ENCODE data around the gene PAPPA2.

Gene PAPPA2

DNA sequence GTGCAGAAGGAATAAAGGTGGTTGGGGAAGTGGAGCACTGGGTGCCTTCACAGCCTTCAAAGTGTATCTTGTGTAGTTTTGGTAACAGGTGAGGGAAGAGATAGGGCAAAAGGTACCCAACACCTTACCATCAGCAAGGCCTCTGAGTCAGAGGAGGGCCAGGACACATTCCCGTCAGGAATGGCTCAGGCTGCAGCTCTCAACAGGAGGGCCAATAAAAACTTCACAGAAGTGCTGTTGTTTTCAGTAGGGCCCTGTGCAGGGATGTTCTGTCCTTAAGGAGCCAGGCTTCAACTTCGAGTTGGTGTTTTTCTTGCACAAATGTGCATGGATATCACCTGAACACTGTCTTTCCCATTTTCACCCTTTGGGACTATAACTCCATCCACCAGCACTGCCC lies 368.2 kb downstream of the PAPPA2 start:
- TF ChIP-seq, protein P1, sequence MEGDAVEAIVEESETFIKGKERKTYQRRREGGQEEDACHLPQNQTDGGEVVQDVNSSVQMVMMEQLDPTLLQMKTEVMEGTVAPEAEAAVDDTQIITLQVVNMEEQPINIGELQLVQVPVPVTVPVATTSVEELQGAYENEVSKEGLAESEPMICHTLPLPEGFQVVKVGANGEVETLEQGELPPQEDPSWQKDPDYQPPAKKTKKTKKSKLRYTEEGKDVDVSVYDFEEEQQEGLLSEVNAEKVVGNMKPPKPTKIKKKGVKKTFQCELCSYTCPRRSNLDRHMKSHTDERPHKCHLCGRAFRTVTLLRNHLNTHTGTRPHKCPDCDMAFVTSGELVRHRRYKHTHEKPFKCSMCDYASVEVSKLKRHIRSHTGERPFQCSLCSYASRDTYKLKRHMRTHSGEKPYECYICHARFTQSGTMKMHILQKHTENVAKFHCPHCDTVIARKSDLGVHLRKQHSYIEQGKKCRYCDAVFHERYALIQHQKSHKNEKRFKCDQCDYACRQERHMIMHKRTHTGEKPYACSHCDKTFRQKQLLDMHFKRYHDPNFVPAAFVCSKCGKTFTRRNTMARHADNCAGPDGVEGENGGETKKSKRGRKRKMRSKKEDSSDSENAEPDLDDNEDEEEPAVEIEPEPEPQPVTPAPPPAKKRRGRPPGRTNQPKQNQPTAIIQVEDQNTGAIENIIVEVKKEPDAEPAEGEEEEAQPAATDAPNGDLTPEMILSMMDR (IDR thresholded peaks at IDR 0.05; ENCODE audit: borderline replicate concordance, insufficient read depth, low read depth, low read length) = no peak
- no peak overlapping the region for H3K4me3 ChIP-seq (ENCODE audit: low read depth, low read length)

DNA sequence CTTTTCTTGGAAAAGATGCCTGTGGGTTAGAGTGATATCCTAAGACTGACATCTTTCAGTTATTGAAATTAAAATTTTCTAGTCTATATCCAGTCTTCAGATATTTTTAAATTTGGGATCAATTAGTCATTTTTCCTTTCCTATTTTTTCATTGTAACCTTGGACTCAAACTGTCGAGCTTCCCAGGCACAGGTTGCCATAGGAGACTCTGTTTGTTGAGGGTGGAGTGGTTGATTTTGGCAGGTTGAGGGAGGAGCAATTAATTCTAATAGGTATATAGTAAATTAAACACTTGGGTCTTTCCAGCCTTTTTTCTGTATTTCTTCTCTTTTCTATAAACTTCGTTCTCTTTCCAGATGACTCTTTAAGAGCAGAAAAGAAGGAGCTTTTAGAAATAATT lies 374.7 kb downstream of the PAPPA2 start:
- TF ChIP-seq, protein P1 (IDR thresholded peaks at IDR 0.05; ENCODE audit: borderline replicate concordance, insufficient read depth, low read depth, low read length) = no peak

DNA sequence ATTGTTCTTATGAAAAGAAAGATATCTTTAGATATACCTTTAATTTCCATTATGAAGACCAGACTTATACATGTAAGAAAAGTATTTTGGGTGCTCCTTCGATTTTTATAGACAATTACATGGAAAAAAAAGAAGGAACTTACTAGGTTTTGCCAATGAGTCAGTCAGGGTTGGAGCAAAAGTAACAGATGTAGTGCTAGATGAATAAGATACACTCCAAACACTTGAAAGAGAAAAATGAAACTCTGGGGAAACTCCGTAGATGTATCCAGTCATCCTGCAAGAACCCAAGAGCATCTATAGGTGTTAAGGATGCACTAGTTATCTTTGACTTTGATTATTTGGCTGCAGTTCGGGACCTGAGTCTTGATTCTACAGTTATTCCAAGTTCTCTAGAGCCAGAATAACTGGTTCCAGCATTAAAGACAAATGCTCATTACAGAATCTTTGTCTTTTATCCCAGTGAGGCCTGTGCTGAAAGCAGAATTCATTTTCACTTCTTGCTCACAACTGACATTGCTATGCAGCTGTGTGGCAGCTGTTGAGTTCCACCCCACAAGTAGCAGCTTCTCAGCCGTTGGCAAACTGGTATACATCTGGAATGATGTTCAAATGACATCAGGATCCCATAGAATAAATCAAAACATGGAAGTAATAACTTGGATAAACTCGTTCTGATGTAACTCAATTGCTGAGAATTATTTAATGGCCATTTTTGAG lies 375.5 kb downstream of the PAPPA2 start:
- TF ChIP-seq, protein P1 (IDR thresholded peaks at IDR 0.05; ENCODE audit: borderline replicate concordance, insufficient read depth, low read depth, low read length) = no peak
- H3K4me3 ChIP-seq (ENCODE audit: low read depth, low read length) = no peak overlapping the region

More for the DNA sequence above, 374.7 kb downstream of the PAPPA2 start:
- H3K4me3 ChIP-seq (ENCODE audit: low read depth, low read length) = no peak overlapping the region

DNA sequence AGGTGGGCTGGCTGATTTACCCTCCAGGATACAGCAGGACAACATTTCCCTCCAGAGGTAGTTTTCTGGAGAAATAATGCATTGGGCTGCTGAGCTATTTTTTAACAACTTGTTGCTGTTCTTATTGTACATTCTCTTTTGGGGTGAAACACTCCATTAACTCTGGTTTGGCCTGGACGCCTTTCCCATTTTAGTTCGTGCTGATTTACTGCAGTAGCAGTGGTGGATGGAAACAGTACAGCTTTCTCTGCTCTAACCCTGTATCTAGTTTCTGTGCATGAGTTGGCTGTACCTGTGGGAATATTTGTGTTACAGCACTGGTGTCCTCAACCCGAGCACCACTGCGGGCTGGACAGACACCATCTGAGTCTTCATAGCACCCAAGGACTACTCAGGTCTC lies 376.2 kb downstream of the PAPPA2 start:
- TF ChIP-seq, protein P1 (IDR thresholded peaks at IDR 0.05; ENCODE audit: borderline replicate concordance, insufficient read depth, low read depth, low read length) = no peak
- H3K4me3 ChIP-seq (ENCODE audit: low read depth, low read length) = no peak overlapping the region

DNA sequence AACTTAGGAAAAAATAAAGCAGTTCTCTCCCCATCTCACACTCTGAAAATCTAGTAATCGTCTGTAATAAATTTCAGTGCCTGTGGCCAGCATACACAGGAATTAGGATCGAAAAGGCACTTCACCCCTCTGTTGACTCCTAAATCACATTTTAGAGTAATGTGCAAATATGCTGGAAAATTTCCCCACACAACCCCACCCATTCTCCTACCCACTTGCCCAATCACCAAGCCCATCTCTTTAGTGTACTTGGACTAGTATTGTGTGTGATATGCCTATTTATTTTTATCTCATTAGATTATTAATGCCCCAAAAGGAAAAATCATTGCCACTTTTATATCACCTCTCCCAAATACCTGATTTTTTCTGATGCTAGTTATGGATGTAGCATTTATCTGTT lies 378.3 kb downstream of the PAPPA2 start:
- TF ChIP-seq, protein P1 (IDR thresholded peaks at IDR 0.05; ENCODE audit: borderline replicate concordance, insufficient read depth, low read depth, low read length) = no peak
- H3K4me3 ChIP-seq (ENCODE audit: low read depth, low read length) = no peak overlapping the region

DNA sequence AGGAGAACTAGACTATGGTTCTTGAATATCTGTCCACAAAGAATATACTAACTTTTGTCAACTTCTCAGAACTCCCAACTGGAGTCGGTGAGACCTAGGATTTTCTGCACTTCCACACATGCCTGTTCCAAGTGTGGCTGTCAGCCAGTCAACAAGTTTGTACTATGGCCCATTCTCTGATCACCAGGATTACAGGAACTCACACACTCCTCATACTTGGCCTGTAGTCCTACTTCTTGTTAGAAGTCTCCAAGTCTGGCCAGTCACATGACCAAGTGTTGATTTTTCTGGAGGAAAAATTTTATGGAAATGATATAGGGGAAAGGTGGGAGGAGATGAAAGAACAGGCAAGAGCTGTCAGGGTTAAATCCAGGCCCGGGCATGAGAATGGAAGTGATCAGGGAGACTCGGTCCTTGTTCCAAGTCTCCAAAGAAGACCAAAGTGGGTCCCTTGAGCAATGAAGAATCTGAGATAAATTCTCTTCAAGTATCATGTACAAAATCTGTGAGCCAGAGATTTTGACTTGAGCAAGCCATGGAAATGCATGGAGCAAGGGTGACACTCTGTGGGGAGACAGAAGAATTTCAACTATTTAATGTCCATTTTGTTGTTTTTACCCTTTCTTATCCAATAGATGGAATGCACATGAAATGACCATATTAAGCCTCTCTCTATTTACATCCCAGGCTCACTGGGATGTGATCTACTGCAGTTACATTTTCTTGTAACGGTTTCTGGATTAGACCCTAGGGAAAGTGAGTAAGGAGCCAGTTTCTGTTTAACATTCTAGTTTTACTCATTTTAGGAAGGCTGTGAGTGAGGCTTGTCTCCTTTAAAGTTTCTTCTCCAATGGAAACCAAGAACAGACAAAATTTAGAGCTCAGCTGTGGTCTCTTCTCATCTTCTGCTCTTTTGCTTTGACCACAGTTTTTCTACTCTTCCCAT lies 380.6 kb downstream of the PAPPA2 start:
- TF ChIP-seq, protein P1 (IDR thresholded peaks at IDR 0.05; ENCODE audit: borderline replicate concordance, insufficient read depth, low read depth, low read length) = peak; percentile 8; the same call in 1 of the 2 replicates
- no peak overlapping the region for H3K4me3 ChIP-seq (ENCODE audit: low read depth, low read length)

All from GM12875 (cell line).